B cell (primary cell): ENCODE measurements around the gene HK2. TPM values are rescaled to one million over a fixed set of nuclear protein-coding genes. Genes with fewer than 3 reads are reported as not detected.

ENCODE experiments used
- ATAC-seq: fragments of 200-7000 bp; cut with Tn5 transposase; one replicate; pipeline ENCODE4 v1.10.0; 2021; ENCODE audit warnings: low read depth, mild to moderate bottlenecking, moderate number of reproducible peaks, moderate library complexity
- CTCF ChIA-PET: fragments of 350-600 bp; sonication (Branson Sonifier 250); formaldehyde crosslinking; loops from one replicate; lab custom pipeline; 2021; ENCODE audit warnings: antibody characterized with exemption, inconsistent platforms; lab: Charles Lee
- POLR2A ChIA-PET: fragments of 350-600 bp; sonication (Branson Sonifier 250); formaldehyde crosslinking; loops from one replicate; lab custom pipeline; 2021; ENCODE audit warnings: antibody characterized with exemption; lab: Charles Lee
- DNase-seq: peaks from one replicate; pipeline ENCODE4 v3.0.0; 2013
- H2AFZ ChIP-seq: 2 replicates; pipeline ENCODE4 v1.6.1; 2012; ENCODE audit warnings: mild to moderate bottlenecking, low read depth, low read length; ENCODE audit not compliant: insufficient read depth, poor library complexity, severe bottlenecking
- H3K27ac ChIP-seq, 2 donors: 1 replicate in 1 of 2; 2 replicates in 1 of 2; pipeline ENCODE4 v1.5.1; 2012 to 2013; ENCODE audit warnings: low read length in 2 of 2, mild to moderate bottlenecking in 2 of 2, moderate library complexity in 1 of 2
- H3K27me3 ChIP-seq, 4 experiments: fragments of 200-600 bp in 1 of 4; sonication (generic) in 1 of 4; replicated peaks in 1 of 4; 1 replicate in 2 of 4; 2 replicates in 2 of 4; pipeline versions ENCODE4 v1.6.1 to v1.7.0; 2013 to 2016; ENCODE audit warnings: low read length in 3 of 4, mild to moderate bottlenecking in 2 of 4, mixed read lengths in 1 of 4, moderate library complexity in 1 of 4; ENCODE audit not compliant: insufficient read depth in 4 of 4, control insufficient read depth in 3 of 4; ENCODE audit errors: control extremely low read depth in 1 of 4
- H3K36me3 ChIP-seq, 2 experiments: replicated peaks in 1 of 2; 1 replicate in 1 of 2; 2 replicates in 1 of 2; pipeline versions ENCODE4 v1.6.1 to v1.7.1; 2013; ENCODE audit warnings: low read length in 1 of 2; ENCODE audit not compliant: insufficient read depth in 2 of 2, control insufficient read depth in 1 of 2; ENCODE audit errors: control extremely low read depth in 1 of 2, extremely low read depth in 1 of 2
- H3K4me1 ChIP-seq, 2 donors: fragments of 200-600 bp in 1 of 2; sonication (generic) in 1 of 2; 1 replicate in 1 of 2; 2 replicates in 1 of 2; pipeline versions ENCODE4 v1.5.1 to v1.6.1; 2013 to 2017; ENCODE audit warnings: low read length in 2 of 2; ENCODE audit not compliant: control insufficient read depth in 2 of 2, insufficient read depth in 2 of 2
- H3K4me2 ChIP-seq: replicated peaks from 2 replicates; pipeline ENCODE3; 2012; ENCODE audit warnings: mild to moderate bottlenecking, low read depth, low read length; ENCODE audit not compliant: poor library complexity, severe bottlenecking
- H3K4me3 ChIP-seq, 5 experiments: fragments of 200-600 bp in 1 of 5; sonication (generic) in 1 of 5; 1 replicate in 3 of 5; 2 replicates in 2 of 5; pipeline versions ENCODE4 v1.5.1 to v1.7.0; 2011 to 2016; ENCODE audit warnings: low read length in 4 of 5, mild to moderate bottlenecking in 4 of 5, low read depth in 2 of 5, control low read depth in 1 of 5, moderate library complexity in 1 of 5; ENCODE audit not compliant: insufficient read depth in 1 of 5; ENCODE audit errors: control extremely low read depth in 1 of 5, extremely low read depth in 1 of 5
- H3K79me2 ChIP-seq: fragments of 200-600 bp; sonication (generic); one replicate; pipeline ENCODE4 v1.6.0; 2016; ENCODE audit warnings: low read length; ENCODE audit not compliant: control insufficient read depth, insufficient read depth
- H3K9ac ChIP-seq: fragments of 200-600 bp; sonication (generic); 2 replicates; pipeline ENCODE4 v1.6.1; 2017; ENCODE audit warnings: mild to moderate bottlenecking, low read length, moderate library complexity
- H3K9me3 ChIP-seq, 3 donors: one replicate each; pipeline versions ENCODE4 v1.6.1 to v1.7.1; 2013; ENCODE audit warnings: low read length in 2 of 3; ENCODE audit not compliant: control insufficient read depth in 2 of 3, insufficient read depth in 1 of 3; ENCODE audit errors: control extremely low read depth in 1 of 3
- H4K20me1 ChIP-seq: 2 replicates; pipeline ENCODE4 v1.6.0; 2012; ENCODE audit warnings: mild to moderate bottlenecking, low read length; ENCODE audit not compliant: insufficient read depth, control insufficient read depth, poor library complexity, severe bottlenecking
- H3K27ac Mint-ChIP-seq: one replicate; pipeline ENCODE4 v1.8.0; 2021; ENCODE audit warnings: mixed read lengths
- H3K27me3 Mint-ChIP-seq: one replicate; pipeline ENCODE4 v1.8.0; 2021; ENCODE audit warnings: mixed read lengths
- H3K4me1 Mint-ChIP-seq: one replicate; pipeline ENCODE4 v1.8.0; 2021; ENCODE audit warnings: mixed read lengths
- H3K4me3 Mint-ChIP-seq: one replicate; pipeline ENCODE4 v1.8.0; 2021; ENCODE audit warnings: mixed read lengths
- H3K9me3 Mint-ChIP-seq: one replicate; pipeline ENCODE4 v1.8.0; 2022; ENCODE audit warnings: mixed read lengths; ENCODE audit not compliant: insufficient read depth
- EZH2 ChIP-seq: IDR thresholded peaks from 2 replicates; pipeline ENCODE4 v1.6.1; 2012; ENCODE audit warnings: borderline replicate concordance, low read depth, mild to moderate bottlenecking, moderate library complexity, low read length; ENCODE audit not compliant: insufficient read depth, poor library complexity, severe bottlenecking
- WGBS: methylation state at CpG from one replicate; pipeline ENCODE4 v1.1.5; 2013; ENCODE audit warnings: missing lambda C conversion rate; ENCODE audit not compliant: insufficient coverage; 5-methylcytosine and 5-hydroxymethylcytosine counted together
- intact Hi-C: fragments of 100-400 bp; cut with micrococcal nuclease; formaldehyde crosslinking; loops from one replicate; pipeline ENCODE4 v1.10.0; 2022
- polyA plus RNA-seq: library from polyadenylated mRNA; depleted of rRNA; stranded (reverse); fragments of >200 nt; gene quantifications from 2 replicates; pipeline ENCODE4 v1.2.3, GENCODE V29; 2012
- total RNA-seq, 2 donors: library from RNA; stranded (reverse); fragments of 120-200 nt in 1 of 2; gene quantifications; 1 replicate in 1 of 2; 2 replicates in 1 of 2; pipeline versions ENCODE4 v1.2.3 to v1.2.4, GENCODE V29; 2013 to 2022
- TF ChIP-seq, protein P1 (sequence below): fragments of 200-600 bp; IDR thresholded peaks from one replicate; pipeline ENCODE4 v1.8.0; 2022; ENCODE audit warnings: antibody characterized with exemption, mild to moderate bottlenecking

The HK2 gene
- total and polyA plus RNA-seq, 2 donors (not counting 1 experiment from before 2014, with no cell fraction given): 5.0 to 5.7 TPM

DNA sequence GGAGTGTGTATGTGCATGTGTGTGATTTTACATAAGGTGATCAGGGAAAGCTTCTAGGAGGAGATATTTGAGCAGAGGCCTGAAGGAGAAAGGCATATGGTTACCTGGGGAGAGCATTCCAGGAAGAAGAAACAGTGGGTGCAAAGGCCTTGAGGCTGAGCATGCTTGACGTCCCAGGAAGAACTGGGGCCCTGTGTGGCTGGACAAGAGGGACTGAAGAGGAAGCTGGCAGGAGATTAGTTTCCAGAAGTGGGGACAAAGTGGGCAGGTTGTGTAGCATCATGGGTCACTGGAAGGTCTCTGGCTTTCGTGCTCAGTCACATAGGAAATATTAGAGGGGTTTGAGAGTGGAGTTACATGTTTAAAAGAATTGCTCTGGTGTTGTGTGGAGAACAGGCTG lies 82.5 kb downstream of the HK2 start:
- no peaks in the 10 kb centered on the region for H4K20me1 ChIP-seq
- ATAC-seq (no peak), DNase-seq (no peak)
- peaks cover 0 to 23% (median 2%) of the 10 kb centered on the region in 4 experiments for H3K27me3 ChIP-seq
- H3K4me1 Mint-ChIP-seq: peaks cover 15% of the 10 kb centered on the region
- H3K79me2 ChIP-seq: no peaks in the 10 kb centered on the region
- no peak overlapping the region for H3K4me3 Mint-ChIP-seq
- no peak overlapping the region for H3K9ac ChIP-seq
- no peaks in the 10 kb centered on the region for H3K9me3 Mint-ChIP-seq
- peaks cover 0 to 10% (median 0%) of the 10 kb centered on the region in 3 donors for H3K9me3 ChIP-seq
- H3K36me3 ChIP-seq: no peaks in the 10 kb centered on the region
- no peak overlapping the region for H2AFZ ChIP-seq
- H3K27ac Mint-ChIP-seq: no peak overlapping the region
- no peak overlapping the region for H3K27ac ChIP-seq
- no peak overlapping the region for H3K4me2 ChIP-seq
- 61% methylated on average over 2 of the region's 2 CpGs for WGBS
- intact Hi-C loops: no loop called here
- POLR2A ChIA-PET: no interaction called here
- H3K27me3 Mint-ChIP-seq: peaks cover 46% of the 10 kb centered on the region
- H3K4me3 ChIP-seq: no peak overlapping the region
- TF ChIP-seq, protein P1, sequence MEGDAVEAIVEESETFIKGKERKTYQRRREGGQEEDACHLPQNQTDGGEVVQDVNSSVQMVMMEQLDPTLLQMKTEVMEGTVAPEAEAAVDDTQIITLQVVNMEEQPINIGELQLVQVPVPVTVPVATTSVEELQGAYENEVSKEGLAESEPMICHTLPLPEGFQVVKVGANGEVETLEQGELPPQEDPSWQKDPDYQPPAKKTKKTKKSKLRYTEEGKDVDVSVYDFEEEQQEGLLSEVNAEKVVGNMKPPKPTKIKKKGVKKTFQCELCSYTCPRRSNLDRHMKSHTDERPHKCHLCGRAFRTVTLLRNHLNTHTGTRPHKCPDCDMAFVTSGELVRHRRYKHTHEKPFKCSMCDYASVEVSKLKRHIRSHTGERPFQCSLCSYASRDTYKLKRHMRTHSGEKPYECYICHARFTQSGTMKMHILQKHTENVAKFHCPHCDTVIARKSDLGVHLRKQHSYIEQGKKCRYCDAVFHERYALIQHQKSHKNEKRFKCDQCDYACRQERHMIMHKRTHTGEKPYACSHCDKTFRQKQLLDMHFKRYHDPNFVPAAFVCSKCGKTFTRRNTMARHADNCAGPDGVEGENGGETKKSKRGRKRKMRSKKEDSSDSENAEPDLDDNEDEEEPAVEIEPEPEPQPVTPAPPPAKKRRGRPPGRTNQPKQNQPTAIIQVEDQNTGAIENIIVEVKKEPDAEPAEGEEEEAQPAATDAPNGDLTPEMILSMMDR: no peak
- no peak for TF ChIP-seq EZH2
- CTCF ChIA-PET: interaction anchor here (0.8 to 1.4 kb wide), 2 partner anchors 284 to 489 kb away, joined by 3 to 6 read pairs; no protein-coding TSS in a partner anchor
- H3K4me1 ChIP-seq: peaks cover 3 to 7% of the 10 kb centered on the region in 2 donors

DNA sequence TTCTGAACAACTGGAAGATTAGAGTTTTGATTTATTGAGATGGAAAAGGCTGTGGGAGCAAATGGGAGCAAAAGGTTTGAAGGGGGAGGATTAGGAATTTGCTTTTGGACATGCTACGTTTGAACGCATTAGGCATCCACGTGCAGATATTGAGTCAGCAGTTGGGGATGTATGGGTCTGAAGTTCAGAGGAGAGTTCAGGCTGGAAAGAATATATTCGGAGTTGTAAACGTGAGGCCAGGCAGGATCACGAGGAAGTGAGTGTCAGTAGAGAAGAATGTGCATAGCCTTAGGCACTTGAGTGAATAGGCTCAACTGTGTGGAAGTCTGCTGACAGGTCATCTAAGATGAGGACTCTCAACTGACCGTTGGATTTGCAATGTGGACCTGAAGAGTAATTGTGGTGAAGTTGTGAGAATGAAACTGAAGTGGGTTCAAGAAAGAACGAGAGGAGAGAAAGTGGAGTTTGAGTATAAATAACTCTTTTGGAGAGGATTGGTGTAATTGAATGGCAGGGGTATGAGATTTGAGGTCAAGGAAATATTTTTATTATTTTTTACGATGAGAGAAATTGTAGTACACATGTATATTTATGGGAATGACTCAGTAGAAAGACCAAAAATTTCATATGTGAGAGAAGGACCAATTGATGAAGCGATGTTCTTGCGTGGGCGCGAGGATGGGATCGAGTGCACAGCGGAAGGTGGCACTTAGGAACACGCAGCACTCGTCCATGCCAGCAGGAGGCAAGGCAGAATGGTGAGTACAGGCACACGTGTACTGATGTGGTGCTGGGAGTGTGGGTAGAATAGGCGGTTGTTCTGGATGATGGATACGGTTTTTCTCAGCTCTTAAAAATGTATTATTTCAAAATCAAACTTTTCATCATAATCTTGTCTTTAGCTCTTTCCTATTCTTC lies 84.0 kb downstream of the HK2 start:
- Mint-ChIP-seq H3K27me3 (peaks cover 32% of the 10 kb centered on the region), H3K4me3 (no peak overlapping the region), H3K4me1 (peaks cover 25% of the 10 kb centered on the region), H3K9me3 (no peaks in the 10 kb centered on the region), H3K27ac (no peak overlapping the region)
- ATAC-seq (no peak), DNase-seq (no peak)
- no peaks in the 10 kb centered on the region for H3K36me3 ChIP-seq
- peaks cover 0 to 8% (median 0%) of the 10 kb centered on the region in 4 experiments for H3K27me3 ChIP-seq
- H3K4me1 ChIP-seq: peaks cover 3 to 7% of the 10 kb centered on the region in 2 donors
- no peak overlapping the region for H3K9ac ChIP-seq
- no peaks in the 10 kb centered on the region for H4K20me1 ChIP-seq
- ChIA-PET POLR2A (no interaction called here), CTCF (interaction anchor here (0.7 to 4.1 kb wide), 12 partner anchors 18 to 711 kb away, joined by 3 to 27 read pairs (median 9); partner anchors contain the start of gene TACR1)
- no peak overlapping the region for H3K4me2 ChIP-seq
- WGBS: 98% methylated on average over 18 of the region's 20 CpGs
- no peak overlapping the region for H3K27ac ChIP-seq
- intact Hi-C loops: no loop called here
- TF ChIP-seq, protein P1: no peak
- TF ChIP-seq EZH2: no peak
- H3K4me3 ChIP-seq: no peak overlapping the region
- no peak overlapping the region for H2AFZ ChIP-seq
- H3K79me2 ChIP-seq: no peaks in the 10 kb centered on the region
- peaks cover 0 to 10% (median 0%) of the 10 kb centered on the region in 3 donors for H3K9me3 ChIP-seq
